Endometrium (tissue), 2 donors: ENCODE results near the gene RPS14.

Experiments
- FAIRE-seq: peaks from 2 replicates; lab custom pipeline; 2012; peaks lifted over from hg19 to GRCh38; lab: Jason Lieb, UNC
- donor health status: control.
- donor health status: control.

RPS14 gene

DNA sequence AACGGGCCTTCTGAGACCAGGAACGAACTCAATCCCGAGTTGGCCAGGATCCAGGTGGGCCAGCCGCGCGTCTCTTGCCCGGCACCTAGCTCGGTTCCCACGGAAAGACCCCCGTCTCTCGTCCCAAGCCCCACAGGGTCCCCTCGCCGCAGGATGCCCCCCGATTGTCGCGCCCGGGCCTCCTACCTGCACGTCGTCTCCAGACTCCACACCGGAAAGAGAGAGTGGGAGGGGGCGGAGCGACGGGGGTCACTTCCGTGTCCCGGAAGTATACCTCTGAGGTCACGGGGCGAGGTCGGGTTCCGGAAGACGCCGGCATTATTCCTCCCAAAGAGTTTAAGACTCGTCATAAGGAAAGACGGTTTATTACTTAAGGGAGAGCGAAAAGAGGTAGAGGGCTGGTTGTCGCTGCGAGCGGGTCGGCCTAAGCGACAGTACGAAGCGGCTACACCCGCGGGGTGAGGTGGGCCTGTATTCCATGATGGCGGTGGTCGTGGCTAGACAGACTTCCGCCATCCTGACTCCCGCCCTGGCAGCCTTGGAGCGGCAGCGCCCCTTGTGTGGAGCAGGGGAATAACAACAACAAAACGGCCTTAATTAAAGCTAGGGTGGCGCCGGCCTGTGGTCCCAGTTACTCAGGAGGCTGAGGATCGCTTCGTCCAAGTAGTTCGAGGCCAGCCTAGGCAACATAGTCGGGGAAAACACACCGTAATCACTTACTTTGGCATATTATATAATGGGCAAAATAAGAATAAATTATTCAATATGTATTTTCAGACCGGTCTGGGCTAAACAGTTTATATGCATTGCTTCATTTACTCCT, at the start of gene RPS14:
Gene RPS14 (minus strand): TSS at position 223 of the 823 bp plus-strand sequence. CDS start 2,006 bp downstream, outside the sequence.
- no peak for FAIRE-seq

GRCh38 chr5:150498971-150499370, 49.4 kb upstream of the RPS14 start:
- FAIRE-seq: no peak

DNA sequence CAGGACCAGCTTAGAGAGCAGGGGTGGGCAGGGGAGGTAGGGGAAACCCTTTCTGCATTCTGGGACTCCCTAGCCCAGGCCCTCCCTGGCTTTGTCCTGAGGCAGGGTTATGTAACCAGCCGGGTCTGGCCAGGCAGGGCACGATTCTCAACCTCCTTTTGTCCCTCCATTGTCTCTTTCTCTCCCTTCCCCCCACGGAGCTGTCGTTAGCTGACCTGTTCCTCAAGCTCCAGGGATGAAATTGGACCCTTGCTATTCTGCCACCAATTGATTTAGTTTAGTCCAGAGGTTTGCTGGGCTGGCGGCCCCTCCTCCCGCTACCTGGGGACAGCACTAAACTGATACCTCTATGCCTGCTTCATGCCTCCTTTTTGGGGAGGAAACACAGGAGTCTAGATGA, 49.0 kb upstream of the RPS14 start:
- no peak for FAIRE-seq

- no peak for FAIRE-seq
These were observed 48.4 kb upstream of the RPS14 start for GRCh38 chr5:150497989-150498317.

DNA sequence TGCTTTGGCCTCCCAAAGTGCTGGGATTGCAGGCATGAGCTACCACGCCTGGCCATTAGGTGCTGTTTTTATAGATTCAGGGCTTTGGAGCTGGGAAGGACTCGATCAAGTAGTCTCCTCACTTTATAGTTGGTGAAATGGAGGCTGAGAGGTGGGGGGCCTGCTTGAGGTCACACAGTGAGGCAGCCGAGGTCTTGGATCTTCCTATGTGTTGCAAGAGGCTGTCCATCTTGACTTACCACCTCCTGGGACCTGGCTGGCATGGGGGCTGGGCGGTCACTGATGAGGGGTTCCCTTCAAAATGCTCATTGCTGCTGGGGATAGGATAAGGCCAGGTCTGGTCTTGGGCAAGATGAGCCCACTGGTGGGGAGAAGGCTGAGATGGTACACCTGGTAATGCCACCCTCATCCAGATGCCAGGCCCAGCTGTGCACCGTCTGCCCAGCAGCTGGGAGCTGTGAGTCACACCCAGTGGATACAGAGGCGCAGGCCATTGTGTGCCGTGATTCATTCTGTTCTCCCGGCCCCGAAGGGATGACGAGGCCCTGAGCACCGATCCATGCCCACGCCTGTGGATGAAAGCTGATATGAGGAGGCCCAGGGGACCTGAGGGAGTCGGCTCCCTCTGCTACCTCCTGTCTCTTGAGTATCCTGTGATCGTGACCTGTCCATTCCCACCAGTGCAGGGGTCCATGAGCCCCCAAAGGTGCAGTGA, 47.9 kb upstream of the RPS14 start:
- no peak for FAIRE-seq

GRCh38 chr5:150496534-150496933, 47.0 kb upstream of the RPS14 start:
- FAIRE-seq: no peak

DNA sequence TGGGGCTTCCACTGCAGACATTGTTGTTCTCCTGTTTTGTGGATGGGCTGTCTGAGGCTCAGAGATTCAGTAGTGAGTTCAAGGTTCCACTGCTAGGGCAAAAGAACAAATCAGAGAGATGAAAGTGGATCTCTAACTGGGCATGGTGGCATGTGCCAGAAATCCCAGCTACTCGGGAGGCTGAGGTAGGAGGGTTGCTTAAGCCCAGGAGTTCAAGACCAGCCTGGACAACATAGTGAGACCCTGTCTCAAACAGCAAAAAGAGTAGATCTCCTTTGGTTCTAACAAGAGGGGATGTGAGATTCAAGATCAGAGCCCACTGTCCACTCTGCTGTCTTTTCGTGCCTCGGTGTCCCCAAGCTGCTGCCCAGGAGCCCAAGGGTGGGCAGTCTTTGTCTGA, 46.6 kb upstream of the RPS14 start:
- FAIRE-seq: no peak

GRCh38 chr5:150492621-150493020, 43.1 kb upstream of the RPS14 start:
- no peak for FAIRE-seq

DNA sequence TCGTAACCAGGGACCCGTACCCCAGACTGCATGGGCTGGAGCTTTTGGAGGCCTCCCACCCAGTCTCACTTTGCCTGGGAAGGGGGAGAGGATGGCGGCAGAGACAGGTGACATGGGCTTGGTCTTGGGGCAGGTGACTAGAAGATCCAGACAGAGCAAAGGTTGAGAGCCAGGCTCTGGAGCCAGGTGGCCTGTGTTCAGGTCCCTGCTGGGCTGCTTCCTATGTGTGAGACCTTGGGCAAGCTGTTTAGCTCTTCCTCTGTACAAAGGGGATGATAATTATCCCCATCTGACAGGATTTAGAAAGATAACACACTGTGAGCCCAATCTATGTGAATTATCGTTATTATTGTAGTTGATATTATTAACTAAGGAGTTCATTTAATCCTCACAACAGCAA, 42.3 kb upstream of the RPS14 start:
- FAIRE-seq: no peak

DNA sequence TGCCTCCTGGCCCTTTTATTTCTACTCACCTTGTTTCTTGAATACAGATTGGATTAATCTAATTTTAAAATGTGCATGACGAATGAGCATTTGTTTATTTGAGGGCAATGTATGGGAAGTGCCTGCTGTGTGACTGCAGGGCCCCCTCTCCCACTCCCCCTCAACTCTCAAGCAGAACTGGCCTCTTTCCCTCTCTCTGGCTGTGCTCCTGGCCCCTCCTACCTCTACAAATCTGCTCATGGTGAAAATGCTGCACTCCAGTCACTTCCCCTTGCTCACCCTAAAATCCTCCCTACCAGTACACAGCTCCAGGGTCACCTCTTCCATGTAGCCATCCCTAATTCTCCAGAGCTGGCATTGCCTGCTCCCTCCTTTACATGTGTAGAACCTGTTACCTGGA, 41.2 kb upstream of the RPS14 start:
- FAIRE-seq: no peak

GRCh38 chr5:150490296-150490669, 40.7 kb upstream of the RPS14 start:
- no peak for FAIRE-seq

- FAIRE-seq: no peak
These were observed 40.1 kb upstream of the RPS14 start for GRCh38 chr5:150489360-150490295.

- no peak for FAIRE-seq
These were observed 39.2 kb upstream of the RPS14 start for GRCh38 chr5:150488519-150489359.

DNA sequence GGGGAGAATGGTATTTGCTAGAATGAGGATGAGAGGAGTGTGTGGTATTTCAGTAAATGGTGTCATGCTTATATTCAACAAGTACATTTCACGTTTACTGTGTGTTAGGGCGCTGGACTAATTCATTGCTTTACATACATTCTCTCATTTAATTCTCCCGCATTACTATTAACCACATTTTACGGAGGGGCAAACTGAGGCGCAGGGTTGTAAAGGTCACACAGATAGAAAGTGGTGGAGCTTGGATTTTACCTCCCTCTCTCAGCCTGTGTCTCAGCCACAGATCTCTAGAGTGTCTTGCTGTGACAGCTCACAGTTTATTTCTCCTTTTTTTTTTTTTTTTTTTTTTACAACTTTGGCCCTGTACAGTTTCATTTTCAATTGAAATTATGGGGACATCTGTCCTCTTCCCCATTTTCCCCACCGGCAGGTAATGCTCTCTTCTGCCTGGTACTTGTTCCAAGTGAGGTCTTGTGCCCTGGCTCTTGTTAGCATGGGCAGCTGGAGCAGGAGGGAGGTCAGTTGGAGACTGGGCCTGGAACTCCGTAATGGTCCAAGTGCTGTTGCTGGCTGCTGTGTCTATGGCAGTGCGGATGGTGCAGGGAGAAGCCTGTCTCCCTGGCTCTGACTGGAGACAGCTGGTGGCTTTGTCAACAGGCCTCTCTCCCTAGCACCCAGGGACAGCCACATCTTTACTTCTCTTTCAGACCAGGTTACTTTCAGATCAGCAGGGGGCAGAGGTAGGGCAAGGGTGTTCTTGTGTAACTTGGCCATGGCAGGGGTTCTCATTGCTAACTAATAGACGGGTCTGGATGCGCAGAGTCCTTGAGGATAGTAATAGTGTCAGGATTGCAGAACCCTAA, 37.9 kb upstream of the RPS14 start:
- no peak for FAIRE-seq

DNA sequence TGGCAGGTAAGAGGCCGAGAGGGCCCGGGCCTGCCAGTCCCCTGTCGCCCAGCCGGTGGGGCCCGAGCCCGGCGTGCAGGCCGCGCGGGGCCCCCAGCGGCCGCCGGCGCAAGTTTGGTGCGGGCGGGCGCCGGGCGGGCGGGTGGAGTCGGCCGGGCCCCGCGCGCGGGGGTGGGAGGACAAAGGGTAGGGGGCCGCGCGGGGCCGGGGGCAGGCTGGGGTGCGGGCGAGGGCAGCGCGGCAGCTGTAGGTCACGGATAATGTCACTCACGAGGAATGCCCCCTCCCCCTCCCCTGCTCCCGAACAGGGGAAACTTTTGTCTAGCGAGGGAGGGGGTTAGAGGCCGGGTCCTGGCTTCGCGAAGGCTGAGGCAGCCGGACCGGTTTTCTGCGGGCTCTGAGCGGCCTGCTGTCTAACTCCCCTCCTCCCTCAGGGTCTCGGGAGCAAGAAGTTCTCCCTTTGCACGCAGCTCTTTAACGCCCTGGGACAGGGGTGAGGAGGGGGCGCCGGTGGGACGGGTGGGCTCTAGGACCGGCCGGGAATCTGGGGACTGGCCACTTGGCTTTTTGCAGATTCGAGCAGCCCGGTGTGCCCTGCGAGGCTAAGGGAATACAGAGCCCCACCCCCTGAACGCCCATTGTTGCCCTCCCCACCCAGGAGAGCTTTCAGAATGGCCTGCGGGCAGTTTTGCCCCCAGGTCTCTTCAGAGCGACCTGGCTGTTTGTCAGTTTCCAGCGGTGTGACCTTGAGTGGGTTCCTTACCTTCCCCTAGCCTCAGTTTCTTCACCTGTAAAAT, 37.1 kb upstream of the RPS14 start:
- no peak for FAIRE-seq

DNA sequence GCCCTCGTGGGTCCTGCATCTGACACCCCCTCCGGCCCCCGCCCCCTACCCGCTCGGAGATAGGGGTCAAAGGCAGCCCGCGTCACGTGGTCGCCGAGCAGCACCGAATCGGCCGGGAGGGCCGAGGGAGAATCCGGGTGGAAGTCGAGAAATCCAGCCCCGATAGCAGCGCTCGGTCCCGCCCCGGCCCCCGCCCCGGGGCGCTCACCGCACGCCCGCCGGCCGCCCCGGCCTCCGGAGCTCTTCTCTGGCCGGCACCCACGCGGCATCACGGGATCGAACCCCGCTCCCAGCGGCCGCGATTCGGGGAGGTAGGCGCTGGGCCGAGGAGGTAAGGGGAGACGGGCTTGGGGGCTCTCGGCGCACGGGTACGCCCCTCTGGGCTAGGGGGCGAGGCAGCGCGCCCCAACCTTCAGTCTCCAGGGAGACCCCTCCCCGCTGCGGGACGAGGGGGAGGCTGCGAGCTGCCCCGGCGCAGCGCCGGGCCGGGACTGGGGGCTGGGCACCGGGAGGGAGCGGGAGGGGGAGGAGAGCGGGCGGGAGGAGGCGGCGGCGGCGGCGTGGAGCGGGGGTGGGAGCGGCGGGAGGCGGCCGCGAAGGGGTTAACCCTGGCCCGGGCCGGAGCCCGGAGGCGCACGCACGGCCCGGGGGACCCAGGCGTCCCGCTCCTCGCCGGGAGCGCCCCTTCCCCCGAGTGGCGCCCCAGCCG, 36.3 kb upstream of the RPS14 start:
- FAIRE-seq: no peak

GRCh38 chr5:150484964-150485692, 35.6 kb upstream of the RPS14 start:
- no peak for FAIRE-seq

- no peak for FAIRE-seq
These were observed 32.5 kb upstream of the RPS14 start for GRCh38 chr5:150481972-150482406.

DNA sequence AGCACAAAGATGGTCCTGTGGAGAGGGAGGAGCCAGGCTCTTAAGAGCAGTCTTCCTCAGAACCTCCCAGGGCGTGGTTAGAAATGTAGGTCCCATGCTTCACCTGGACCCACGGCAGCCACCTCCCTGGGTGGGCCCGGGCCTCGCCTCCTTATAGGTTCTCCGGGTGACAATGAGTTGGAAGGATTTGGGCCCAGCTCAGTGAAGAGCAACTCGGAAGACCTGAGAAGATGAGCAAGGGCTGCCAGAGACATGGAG, 32.1 kb upstream of the RPS14 start:
- no peak for FAIRE-seq
